ENCODE data around the gene TMOD1.

TMOD1 gene

GRCh38 chr9:97500263-97500662, 1.2 kb upstream of the TMOD1 start:
- FAIRE-seq = no peak

GRCh38 chr9:97500765-97501176, 695 bp upstream of the TMOD1 start:
- peak; percentile 35 for FAIRE-seq

GRCh38 chr9:97501972-97502221, 431 bp downstream of the TMOD1 start:
- no peak for FAIRE-seq

GRCh38 chr9:97502222-97502983, 937 bp downstream of the TMOD1 start:
- no peak for FAIRE-seq

GRCh38 chr9:97502984-97503861, 1.8 kb downstream of the TMOD1 start:
- FAIRE-seq = no peak

GRCh38 chr9:97503862-97504210, 2.4 kb downstream of the TMOD1 start:
- FAIRE-seq = no peak

- FAIRE-seq = no peak
Measured at GRCh38 chr9:97504381-97505216, 3.1 kb downstream of the TMOD1 start.

GRCh38 chr9:97505845-97506244, 4.4 kb downstream of the TMOD1 start:
- no peak for FAIRE-seq

- FAIRE-seq = no peak
Measured at GRCh38 chr9:97506306-97506705, 4.8 kb downstream of the TMOD1 start.

- no peak for FAIRE-seq
Measured at GRCh38 chr9:97506787-97507186, 5.3 kb downstream of the TMOD1 start.

- FAIRE-seq = no peak
Measured at GRCh38 chr9:97507428-97507984, 6.0 kb downstream of the TMOD1 start.

- no peak for FAIRE-seq
Measured at GRCh38 chr9:97508852-97509251, 7.4 kb downstream of the TMOD1 start.

- FAIRE-seq = no peak
Measured at GRCh38 chr9:97510797-97511654, 9.6 kb downstream of the TMOD1 start.

GRCh38 chr9:97511655-97512427, 10.4 kb downstream of the TMOD1 start:
- no peak for FAIRE-seq

- no peak for FAIRE-seq
Measured at GRCh38 chr9:97512966-97513560, 11.6 kb downstream of the TMOD1 start.

GRCh38 chr9:97514531-97514930, 13.1 kb downstream of the TMOD1 start:
- no peak for FAIRE-seq

- no peak for FAIRE-seq
Measured at GRCh38 chr9:97515662-97516061, 14.2 kb downstream of the TMOD1 start.

- FAIRE-seq = no peak
Measured at GRCh38 chr9:97516111-97516510, 14.6 kb downstream of the TMOD1 start.

- FAIRE-seq = no peak
Measured at GRCh38 chr9:97517331-97518089, 16.0 kb downstream of the TMOD1 start.

Data from endometrium (tissue), 2 donors.